ENCODE measurements around the gene FGF10. TPM values are rescaled to one million over a fixed set of nuclear protein-coding genes. Genes with fewer than 3 reads are reported as not detected.

FGF10 gene
- total RNA-seq, 1 experiment from 2014 or later = not detected

- no peak for TF ChIP-seq CTCF (IDR thresholded peaks at IDR 0.05; ENCODE audit: unreplicated experiment)
- DNase-seq = no peak
- BruUV-seq (replicated peaks) = no TSS peak
- no peak overlapping the region for H3K4me3 Mint-ChIP-seq (ENCODE audit: low read depth, unreplicated experiment)
- no peaks in the 10 kb centered on the region for H3K9me3 Mint-ChIP-seq (ENCODE audit: low read depth, unreplicated experiment)
- intact Hi-C loops (cut with micrococcal nuclease; ENCODE audit: unreplicated experiment) = no loop called here
- H3K36me3 Mint-ChIP-seq (ENCODE audit: insufficient read depth, unreplicated experiment) = no peaks in the 10 kb centered on the region
- CTCF ChIA-PET = no interaction called here
- H3K4me1 Mint-ChIP-seq (ENCODE audit: low read depth, unreplicated experiment) = no peaks in the 10 kb centered on the region
- H3K27ac Mint-ChIP-seq (ENCODE audit: unreplicated experiment) = no peak overlapping the region
- no peaks in the 10 kb centered on the region for H3K27me3 Mint-ChIP-seq (ENCODE audit: unreplicated experiment)
Measured at GRCh38 chr5:44360919-44361318, 28.3 kb downstream of the FGF10 start.

- no peak for TF ChIP-seq CTCF (IDR thresholded peaks at IDR 0.05; ENCODE audit: unreplicated experiment)
- BruUV-seq (replicated peaks) = no TSS peak
- no peaks in the 10 kb centered on the region for H3K9me3 Mint-ChIP-seq (ENCODE audit: low read depth, unreplicated experiment)
- no peak for DNase-seq
- intact Hi-C loops (cut with micrococcal nuclease; ENCODE audit: unreplicated experiment) = no loop called here
- H3K4me3 Mint-ChIP-seq (ENCODE audit: low read depth, unreplicated experiment) = no peak overlapping the region
- H3K36me3 Mint-ChIP-seq (ENCODE audit: insufficient read depth, unreplicated experiment) = no peaks in the 10 kb centered on the region
- no peak overlapping the region for H3K27ac Mint-ChIP-seq (ENCODE audit: unreplicated experiment)
- H3K4me1 Mint-ChIP-seq (ENCODE audit: low read depth, unreplicated experiment) = no peaks in the 10 kb centered on the region
- no peaks in the 10 kb centered on the region for H3K27me3 Mint-ChIP-seq (ENCODE audit: unreplicated experiment)
- CTCF ChIA-PET = no interaction called here
Measured at GRCh38 chr5:44358421-44358820, 30.8 kb downstream of the FGF10 start.

GRCh38 chr5:44356231-44356630 lies 33.0 kb downstream of the FGF10 start:
- intact Hi-C loops (cut with micrococcal nuclease; ENCODE audit: unreplicated experiment) = no loop called here
- Mint-ChIP-seq H3K27me3 (ENCODE audit: unreplicated experiment) (no peaks in the 10 kb centered on the region), H3K27ac (ENCODE audit: unreplicated experiment) (no peak overlapping the region), H3K4me1 (ENCODE audit: low read depth, unreplicated experiment) (no peaks in the 10 kb centered on the region), H3K4me3 (ENCODE audit: low read depth, unreplicated experiment) (no peak overlapping the region), H3K36me3 (ENCODE audit: insufficient read depth, unreplicated experiment) (no peaks in the 10 kb centered on the region), H3K9me3 (ENCODE audit: low read depth, unreplicated experiment) (no peaks in the 10 kb centered on the region)
- CTCF ChIA-PET = interaction anchor here (0.5 to 1.4 kb wide), 2 partner anchors 9 to 95 kb away, joined by 3 read pairs; no protein-coding TSS in a partner anchor
- no TSS peak for BruUV-seq (replicated peaks)
- TF ChIP-seq CTCF (IDR thresholded peaks at IDR 0.05; ENCODE audit: unreplicated experiment) = no peak
- DNase-seq = no peak

GRCh38 chr5:44345871-44346270 lies 43.3 kb downstream of the FGF10 start:
- Mint-ChIP-seq H3K27ac (ENCODE audit: unreplicated experiment) (no peak overlapping the region), H3K4me3 (ENCODE audit: low read depth, unreplicated experiment) (no peak overlapping the region), H3K9me3 (ENCODE audit: low read depth, unreplicated experiment) (no peaks in the 10 kb centered on the region), H3K36me3 (ENCODE audit: insufficient read depth, unreplicated experiment) (no peaks in the 10 kb centered on the region), H3K4me1 (ENCODE audit: low read depth, unreplicated experiment) (no peaks in the 10 kb centered on the region), H3K27me3 (ENCODE audit: unreplicated experiment) (no peaks in the 10 kb centered on the region)
- CTCF ChIA-PET = no interaction called here
- TF ChIP-seq CTCF (IDR thresholded peaks at IDR 0.05; ENCODE audit: unreplicated experiment) = no peak
- no peak for DNase-seq
- no TSS peak for BruUV-seq (replicated peaks)
- intact Hi-C loops (cut with micrococcal nuclease; ENCODE audit: unreplicated experiment) = no loop called here

All from Calu3 (cell line).